ENCODE data around the gene WSB2. TPM values are rescaled to one million over a fixed set of nuclear protein-coding genes. Genes with fewer than 3 reads are reported as not detected.

WSB2 gene
- polyA plus RNA-seq (2012; ENCODE audit: insufficient read length, low read depth) = 34.1 TPM

GRCh38 chr12:118061011-118061872, at the start of gene WSB2:
Gene WSB2, minus strand, starts transcription at chr12:118061179. Its CDS starts 131 bp downstream, at chr12:118061048.
- TF ChIP-seq TAF1 (IDR thresholded peaks at IDR 0.05; ENCODE audit: borderline replicate concordance, insufficient read depth, low read length) (no peak), SIN3A (IDR thresholded peaks at IDR 0.05; ENCODE audit: borderline replicate concordance, insufficient read depth, low read length) (no peak)

GRCh38 chr12:118109088-118109487, 48.1 kb upstream of the WSB2 start:
- no peak for TF ChIP-seq POLR2AphosphoS5 (IDR thresholded peaks at IDR 0.05; ENCODE audit: low read depth, low read length)
- no peak for TF ChIP-seq SIN3A (IDR thresholded peaks at IDR 0.05; ENCODE audit: borderline replicate concordance, insufficient read depth, low read length)
- peak; percentile 22 to 81; a peak in 2 of 4 replicates for TF ChIP-seq REST (IDR thresholded peaks at IDR 0.05; ENCODE audit: insufficient read depth in 1 of 2, low read depth in 2 of 2, low read length in 2 of 2)
- TF ChIP-seq FOXP2 (optimal IDR thresholded peaks at IDR 0.05; ENCODE audit: borderline replicate concordance, extremely low read depth, extremely low read length, insufficient read depth) = no peak

GRCh38 chr12:118107694-118108093, 46.7 kb upstream of the WSB2 start:
- TF ChIP-seq TAF1 (IDR thresholded peaks at IDR 0.05; ENCODE audit: borderline replicate concordance, insufficient read depth, low read length) (no peak), FOXP2 (optimal IDR thresholded peaks at IDR 0.05; ENCODE audit: borderline replicate concordance, extremely low read depth, extremely low read length, insufficient read depth) (no peak), POLR2AphosphoS5 (IDR thresholded peaks at IDR 0.05; ENCODE audit: low read depth, low read length) (no peak)

- TF ChIP-seq SIN3A (IDR thresholded peaks at IDR 0.05; ENCODE audit: borderline replicate concordance, insufficient read depth, low read length) (no peak), REST (IDR thresholded peaks at IDR 0.05; ENCODE audit: insufficient read depth in 1 of 2, low read depth in 2 of 2, low read length in 2 of 2) (no peak), POLR2AphosphoS5 (IDR thresholded peaks at IDR 0.05; ENCODE audit: low read depth, low read length) (no peak), TAF1 (IDR thresholded peaks at IDR 0.05; ENCODE audit: borderline replicate concordance, insufficient read depth, low read length) (no peak), FOXP2 (optimal IDR thresholded peaks at IDR 0.05; ENCODE audit: borderline replicate concordance, extremely low read depth, extremely low read length, insufficient read depth) (no peak)
Observed at GRCh38 chr12:118107011-118107410, 46.0 kb upstream of the WSB2 start.

GRCh38 chr12:118103601-118104382, 42.8 kb upstream of the WSB2 start, which contains the start of gene VSIG10:
Gene VSIG10, minus strand, starts transcription at chr12:118104011. Its CDS starts 340 bp downstream, at chr12:118103671.
- TF ChIP-seq SIN3A (IDR thresholded peaks at IDR 0.05; ENCODE audit: borderline replicate concordance, insufficient read depth, low read length) = peak; percentile 36; the same call in 1 of the 2 replicates
- TF ChIP-seq REST (IDR thresholded peaks at IDR 0.05; ENCODE audit: insufficient read depth in 1 of 2, low read depth in 2 of 2, low read length in 2 of 2) = no peak
- TF ChIP-seq FOXP2 (optimal IDR thresholded peaks at IDR 0.05; ENCODE audit: borderline replicate concordance, extremely low read depth, extremely low read length, insufficient read depth) = peak; percentile 30
- TF ChIP-seq TAF1 (IDR thresholded peaks at IDR 0.05; ENCODE audit: borderline replicate concordance, insufficient read depth, low read length) = 0 out of 2 replicates have a peak, but pooled peaks have one; percentile 66
- TF ChIP-seq POLR2AphosphoS5 (IDR thresholded peaks at IDR 0.05; ENCODE audit: low read depth, low read length) = peak; percentile 64
